HG03558 (cell line): ENCODE data around the gene NUMB.

Experiments
- ATAC-seq: cut with Tn5 transposase; IDR thresholded peaks from one replicate; pipeline ENCODE4 v1.9.1; 2021; ENCODE audit warnings: moderate number of reproducible peaks; ENCODE audit not compliant: unreplicated experiment; ENCODE audit errors: extremely low read depth

Gene NUMB

DNA sequence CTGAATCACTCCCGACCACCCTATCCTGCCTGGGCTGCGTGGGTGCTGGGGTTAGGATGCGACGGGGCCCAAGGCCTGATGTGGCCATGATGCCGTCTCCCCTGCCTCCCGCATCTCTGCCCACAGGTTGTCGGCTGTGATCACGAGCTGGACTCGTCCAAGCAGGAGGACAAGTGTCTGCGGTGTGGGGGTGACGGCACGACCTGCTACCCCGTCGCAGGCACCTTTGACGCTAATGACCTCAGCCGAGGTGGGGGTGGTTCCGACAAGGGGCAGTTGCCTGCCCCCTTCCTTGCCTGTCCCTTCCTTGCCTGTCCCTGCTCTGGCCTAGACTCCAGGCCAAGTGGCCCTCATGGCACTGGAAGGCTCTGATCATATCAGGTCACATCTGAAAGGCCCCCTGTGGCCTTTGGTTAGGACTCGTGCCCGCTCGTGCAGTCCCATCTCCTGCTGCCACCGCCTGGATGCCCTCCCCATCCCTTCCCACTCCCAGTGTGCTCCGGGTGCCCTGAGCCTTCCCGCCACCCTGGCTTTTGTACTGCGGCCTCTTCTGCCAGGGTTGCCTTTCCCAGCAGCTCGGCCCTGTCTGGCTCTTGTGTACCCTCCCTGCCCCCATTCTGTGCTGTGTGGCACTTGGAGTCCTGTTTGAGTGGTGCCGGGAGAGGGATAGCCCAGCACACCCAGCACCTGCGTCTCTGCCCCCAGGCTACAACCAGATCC is 207.4 kb downstream of the NUMB start:
- ATAC-seq = no peak

DNA sequence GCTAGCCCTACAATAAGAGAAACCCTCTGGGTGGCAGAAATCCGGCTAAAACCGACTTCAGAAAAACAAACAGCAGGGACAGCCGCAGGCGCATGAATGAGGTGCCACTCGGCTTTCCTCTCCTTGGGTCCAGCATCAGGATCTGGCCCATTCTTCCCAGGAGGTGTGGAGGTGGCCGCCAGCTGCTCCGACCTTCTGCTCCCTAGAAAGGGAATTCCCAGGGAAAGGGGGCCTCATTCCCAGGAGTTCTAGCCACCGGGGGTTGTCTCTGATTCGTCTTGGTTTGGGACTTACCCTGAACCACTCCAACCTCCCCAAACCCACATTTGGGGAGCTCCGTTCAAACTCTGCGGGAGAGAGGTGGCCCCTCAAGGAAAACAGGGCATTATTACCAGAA is 208.0 kb downstream of the NUMB start:
- ATAC-seq = no peak

DNA sequence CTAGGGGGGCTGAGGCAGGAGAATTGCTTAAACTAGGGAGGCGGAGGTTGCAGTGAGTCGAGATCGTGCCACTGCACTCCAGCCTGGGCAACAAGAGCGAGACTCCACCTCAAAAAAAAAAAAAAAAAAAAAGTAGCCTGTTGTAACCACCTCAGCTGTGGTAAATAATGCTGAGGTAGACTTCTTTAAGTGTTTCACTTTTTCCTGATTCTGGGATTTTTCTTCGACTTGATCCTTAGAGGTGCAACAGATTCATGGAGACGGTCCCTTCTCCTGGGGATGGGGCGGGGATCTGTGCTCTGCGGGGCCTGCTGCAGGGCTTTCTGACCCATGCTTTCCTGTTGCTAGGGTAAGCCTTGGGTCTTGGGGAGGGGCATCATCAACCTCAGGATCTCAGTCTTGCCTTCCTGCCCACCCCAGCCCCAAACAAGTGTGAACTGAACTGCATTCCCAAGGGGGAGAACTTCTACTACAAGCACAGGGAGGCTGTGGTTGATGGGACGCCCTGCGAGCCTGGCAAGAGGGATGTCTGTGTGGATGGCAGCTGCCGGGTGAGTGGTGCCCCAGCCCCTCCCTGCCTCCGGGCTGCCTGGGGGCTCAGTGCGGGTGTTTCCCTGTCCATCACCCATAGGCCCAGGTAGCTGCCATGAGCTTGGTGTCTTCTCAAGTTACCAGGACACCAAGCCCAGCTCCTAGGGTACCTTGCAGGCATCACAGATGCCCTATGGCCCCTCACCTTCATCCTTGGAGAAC is 208.6 kb downstream of the NUMB start:
- ATAC-seq = no peak

DNA sequence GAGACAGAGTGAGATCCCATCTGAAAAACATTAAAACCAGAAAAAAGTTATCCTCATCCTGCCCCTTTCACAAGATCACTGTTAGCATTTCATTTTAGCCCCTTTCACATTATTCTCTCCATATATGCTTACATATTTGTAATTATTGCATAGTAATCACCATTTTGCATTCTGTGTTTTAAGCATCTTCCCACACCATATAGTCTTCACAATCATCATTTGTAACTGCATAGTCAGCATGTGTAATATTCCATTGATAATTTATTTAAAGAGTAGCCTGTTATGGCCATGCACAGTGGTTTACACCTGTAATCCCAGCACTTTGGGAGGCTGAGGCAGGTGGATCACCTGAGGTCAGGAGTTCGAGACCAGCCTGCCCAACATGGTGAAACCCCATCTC is 209.2 kb downstream of the NUMB start:
- no peak for ATAC-seq

DNA sequence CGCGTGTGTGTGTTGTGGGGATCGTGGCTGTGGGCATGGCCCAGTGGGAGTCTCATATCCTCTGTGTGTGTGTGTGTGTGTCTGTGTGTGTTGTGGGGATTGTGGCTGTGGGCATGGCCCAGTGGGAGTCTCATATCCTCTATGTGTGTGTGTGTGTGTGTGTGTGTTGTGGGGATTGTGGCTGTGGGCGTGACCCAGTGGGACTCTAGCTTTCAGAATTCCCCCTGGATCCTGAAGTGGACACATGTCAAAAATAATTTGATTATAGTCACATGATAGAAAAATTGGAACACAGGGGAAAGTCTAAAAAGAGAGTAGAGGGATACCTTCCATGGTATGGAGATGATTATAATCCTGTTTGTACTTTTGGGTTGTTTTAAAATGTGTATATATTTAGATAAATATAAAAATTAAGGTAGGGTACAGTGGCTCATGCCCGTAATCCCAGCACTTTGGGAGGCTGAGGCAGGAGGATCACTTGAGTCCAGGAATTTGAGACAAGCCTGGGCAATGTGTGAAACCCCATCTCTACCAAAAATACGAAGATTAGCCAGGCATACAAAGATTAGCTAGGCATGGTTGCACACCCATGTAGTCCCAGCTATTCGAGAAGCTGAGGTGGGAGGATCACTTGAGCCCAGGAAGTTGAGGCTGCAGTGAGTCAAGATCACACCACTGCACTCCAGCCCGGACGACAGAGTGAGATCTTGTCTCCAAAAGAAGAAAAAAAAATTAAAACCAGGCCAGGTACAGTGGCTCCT is 210.1 kb downstream of the NUMB start:
- ATAC-seq = no peak

DNA sequence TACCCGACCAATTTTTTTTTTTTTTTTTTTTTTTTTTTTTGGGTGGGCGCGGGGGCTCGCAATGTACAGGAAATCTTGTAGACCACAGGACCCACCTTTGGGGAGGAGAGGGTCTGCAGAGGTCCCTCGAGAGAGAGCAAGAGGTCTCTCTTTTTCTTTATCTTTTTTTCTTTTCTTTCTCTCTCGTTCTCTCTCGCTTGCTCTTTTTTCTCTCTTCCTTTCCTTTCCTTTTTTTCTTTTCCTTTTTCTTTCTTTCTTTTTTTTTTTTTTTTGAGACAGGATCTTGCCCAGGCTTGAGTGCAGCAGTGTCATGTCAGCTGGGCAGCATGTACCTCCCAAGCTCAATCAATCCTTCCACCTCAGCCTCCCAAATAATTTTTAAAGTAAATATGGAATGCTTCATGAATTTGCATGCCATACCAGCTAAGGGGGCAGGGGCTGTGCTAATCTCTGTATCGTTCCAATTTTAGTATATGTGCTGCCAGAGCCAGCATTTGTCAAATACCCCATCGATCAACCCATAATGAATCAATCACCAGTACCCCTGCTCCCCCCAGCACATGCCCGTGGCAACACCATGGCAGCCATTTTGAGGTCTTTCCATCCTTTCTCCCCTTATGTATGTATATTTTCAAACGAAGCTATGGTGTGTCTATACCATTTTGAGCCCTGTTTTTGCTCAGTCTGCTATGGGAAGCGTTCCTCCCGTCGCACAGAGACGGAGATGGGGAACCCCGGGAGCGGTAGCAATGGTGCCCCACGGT is 211.8 kb downstream of the NUMB start:
- no peak for ATAC-seq

DNA sequence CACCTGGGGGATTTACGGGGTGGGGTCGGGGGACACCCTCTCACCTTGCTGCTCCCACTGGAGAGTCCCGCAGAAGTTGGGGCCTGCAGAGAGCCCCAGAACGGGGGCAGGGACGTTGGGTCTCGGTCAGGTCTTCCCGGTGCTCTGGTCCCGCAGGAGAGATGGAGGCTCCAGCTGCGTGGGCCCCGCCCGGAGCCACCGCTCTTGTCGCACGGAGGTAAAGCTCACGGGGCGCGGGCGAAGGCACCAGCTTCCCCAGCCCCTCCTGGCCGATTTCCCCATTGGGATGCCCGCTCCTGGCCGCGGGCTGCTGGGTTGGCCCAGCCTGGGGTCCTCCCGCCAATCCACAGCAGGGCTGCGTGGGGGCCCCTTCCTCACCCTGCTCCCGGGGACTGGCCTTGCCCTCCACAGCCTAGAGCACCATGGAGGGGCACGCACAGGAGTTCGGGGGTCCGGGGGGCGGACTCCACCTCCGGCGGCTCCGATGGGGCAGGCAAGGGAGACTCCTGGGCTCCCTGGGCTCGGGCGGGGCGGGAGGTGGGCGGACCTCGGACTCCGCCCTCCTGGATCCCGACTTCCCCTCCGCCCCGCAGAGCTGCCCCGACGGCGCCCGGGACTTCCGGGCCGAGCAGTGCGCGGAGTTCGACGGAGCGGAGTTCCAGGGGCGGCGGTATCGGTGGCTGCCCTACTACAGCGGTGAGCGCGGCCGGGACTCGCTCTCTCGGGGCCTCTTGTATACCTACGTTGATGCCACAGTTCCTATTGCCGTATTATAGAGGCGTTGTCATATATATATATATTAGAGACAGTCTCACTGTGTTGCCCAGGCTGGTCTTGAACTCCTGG is 212.6 kb downstream of the NUMB start:
- ATAC-seq = no peak

DNA sequence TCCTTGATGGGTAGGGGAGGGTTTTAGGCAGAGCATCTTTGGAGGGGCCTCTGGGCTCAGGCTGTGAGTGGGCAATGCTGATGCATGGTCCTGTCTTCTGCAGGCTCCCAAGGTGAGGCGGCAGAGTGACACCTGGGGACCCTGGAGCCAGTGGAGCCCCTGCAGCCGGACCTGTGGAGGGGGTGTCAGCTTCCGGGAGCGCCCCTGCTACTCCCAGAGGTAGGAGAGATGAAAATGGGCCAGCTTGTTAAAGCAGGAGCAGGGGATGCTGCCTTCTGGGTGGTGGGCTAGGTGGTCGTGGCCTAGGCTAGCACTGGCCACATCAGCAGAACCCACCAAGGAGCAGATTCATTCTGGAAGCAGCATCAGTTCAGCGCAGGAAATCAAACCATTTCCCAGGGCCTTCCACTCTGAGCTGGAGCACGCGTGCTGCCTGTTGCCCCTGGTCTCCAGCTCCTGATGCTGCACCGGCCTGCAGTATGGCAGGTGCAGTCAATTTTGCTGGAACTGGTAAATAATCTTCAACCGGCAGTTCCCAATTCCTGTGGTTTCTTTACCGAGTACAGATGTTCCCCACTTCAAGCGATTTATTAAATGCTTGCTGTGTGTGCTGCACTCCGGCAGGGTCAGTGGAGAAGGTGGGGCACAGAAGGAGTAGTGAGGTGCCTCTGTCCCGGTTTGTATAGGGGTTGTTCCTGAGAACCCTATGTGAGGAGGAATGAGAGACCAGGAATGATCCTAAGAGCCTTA is 213.6 kb downstream of the NUMB start:
- ATAC-seq = no peak

DNA sequence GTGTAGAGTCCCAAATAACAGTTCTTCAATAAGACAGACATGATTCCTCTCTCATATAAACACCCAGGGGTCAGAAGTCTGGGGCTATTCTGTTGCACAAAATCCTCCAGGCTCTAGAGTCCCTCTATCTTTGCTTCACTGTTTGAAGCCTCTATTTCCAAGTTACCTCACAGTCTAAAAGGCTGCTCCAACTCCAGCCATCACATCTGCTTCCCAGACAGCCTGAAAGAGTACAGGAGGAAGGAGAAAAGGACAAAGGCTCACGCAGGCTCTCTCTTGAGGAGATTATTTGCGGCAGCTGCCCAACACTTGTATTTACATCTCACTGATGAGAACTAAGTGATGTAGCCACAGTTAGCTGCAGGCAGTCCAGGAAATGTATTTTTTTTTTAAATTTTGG is 214.6 kb downstream of the NUMB start:
- ATAC-seq = no peak

DNA sequence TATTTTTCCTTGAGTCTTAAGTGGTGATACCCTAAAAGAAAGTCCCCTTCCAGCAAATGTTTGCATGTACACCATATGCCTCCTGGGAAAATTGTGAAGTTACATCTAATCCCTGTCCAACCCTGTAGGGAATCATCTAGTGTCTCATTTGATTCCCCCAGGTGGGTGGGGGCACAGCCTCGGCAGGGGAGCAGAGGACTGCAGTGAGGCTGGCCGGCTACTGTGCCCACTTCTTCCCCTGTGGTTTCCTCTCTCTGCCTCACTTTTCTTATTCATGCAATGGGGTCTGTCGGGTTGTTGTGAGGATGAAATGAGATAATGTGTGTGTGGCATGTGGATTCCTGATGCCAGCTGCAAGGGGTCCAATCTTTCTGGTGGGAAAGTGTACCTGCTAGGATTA is 215.0 kb downstream of the NUMB start:
- no peak for ATAC-seq

DNA sequence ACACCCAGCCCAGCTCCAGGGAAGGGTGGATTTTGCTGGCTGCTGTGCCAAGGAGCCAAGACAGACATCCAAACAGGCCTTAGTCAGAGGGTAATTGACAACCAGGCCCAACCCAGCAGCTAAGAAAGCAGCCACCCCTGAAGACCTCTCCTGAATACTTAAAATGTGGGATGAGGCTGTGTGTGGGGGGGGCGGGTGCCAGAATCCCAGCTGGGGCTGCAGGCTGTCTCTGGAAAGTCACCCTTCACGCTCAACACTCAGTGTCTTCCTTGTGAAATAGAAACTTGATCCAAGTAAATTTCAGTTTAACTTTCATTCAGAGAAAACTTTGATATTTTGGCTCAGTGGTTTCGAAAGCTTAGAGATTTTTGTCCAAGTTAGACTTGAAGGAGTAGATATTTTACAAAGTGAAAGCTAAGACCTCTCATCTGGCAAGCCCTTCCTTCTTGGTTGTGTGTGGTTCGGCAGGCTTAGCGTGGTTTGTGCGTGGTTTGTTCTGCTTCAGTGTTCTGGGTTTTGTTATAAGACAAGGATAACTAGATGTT is 215.9 kb downstream of the NUMB start:
- ATAC-seq = no peak

DNA sequence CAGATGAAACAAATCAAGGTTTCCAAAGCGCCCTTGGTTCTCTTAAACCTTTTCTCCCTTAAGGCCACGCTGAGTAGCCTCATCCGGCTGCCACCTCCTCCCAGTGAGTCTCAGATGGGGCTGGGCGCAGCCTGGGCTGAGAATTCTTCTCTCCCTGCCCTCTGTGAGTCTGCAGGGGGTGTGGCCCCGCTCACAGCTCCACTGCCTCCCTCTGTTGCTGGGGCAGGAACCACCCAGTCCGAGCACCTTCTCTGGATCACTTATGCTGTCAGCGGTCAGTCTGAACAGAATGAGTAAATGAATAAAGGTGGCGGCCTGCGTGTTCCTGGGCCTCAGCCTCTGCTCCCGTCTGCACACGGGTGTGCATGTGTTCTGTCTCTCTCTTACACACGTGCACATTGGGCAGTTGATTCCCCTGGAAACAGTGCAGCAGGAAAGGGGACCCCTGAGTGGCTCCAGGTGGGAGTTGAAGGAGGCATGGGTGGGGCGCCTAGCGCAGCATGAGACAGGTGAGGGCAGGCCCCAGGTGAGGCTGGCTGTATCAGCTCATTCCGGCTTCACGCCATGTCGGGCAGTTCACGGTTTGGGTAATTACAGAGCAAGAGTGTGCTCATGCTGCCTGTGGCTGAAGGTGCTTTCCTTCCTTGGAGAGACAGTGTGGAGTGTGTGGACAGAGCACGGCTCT is 216.7 kb downstream of the NUMB start:
- ATAC-seq = no peak

DNA sequence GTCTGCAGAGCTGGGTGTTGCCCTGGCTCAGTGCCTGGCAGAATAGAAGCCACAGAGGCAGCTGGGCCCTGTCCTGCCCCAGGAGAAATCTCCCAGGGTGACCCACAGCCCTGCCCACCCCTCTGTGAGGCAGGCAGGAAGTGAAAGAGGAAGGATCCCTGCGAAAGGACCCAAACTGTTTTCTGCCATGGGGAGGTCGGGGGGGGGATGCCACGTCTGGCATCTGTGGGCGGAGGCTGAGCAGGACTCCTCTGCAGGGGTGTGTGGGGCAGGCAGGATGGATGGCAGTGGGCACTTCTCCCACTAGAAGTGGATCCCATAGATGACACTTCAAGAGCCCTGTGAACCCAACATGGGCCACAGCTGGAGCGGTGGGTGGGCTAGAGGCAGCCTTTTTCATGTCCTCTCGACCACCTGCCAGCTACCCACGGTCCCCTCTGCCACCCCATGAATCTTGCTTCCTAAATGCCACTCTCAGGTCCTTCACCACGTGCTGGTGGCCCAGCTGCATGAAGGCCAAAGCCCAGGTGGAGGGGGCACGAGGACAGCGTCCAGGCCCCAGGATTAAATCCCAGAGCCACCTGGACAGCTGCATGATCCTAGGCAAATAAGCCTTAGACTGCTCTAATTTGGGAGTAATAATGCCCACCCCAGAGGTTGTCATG is 217.4 kb downstream of the NUMB start:
- ATAC-seq = no peak

DNA sequence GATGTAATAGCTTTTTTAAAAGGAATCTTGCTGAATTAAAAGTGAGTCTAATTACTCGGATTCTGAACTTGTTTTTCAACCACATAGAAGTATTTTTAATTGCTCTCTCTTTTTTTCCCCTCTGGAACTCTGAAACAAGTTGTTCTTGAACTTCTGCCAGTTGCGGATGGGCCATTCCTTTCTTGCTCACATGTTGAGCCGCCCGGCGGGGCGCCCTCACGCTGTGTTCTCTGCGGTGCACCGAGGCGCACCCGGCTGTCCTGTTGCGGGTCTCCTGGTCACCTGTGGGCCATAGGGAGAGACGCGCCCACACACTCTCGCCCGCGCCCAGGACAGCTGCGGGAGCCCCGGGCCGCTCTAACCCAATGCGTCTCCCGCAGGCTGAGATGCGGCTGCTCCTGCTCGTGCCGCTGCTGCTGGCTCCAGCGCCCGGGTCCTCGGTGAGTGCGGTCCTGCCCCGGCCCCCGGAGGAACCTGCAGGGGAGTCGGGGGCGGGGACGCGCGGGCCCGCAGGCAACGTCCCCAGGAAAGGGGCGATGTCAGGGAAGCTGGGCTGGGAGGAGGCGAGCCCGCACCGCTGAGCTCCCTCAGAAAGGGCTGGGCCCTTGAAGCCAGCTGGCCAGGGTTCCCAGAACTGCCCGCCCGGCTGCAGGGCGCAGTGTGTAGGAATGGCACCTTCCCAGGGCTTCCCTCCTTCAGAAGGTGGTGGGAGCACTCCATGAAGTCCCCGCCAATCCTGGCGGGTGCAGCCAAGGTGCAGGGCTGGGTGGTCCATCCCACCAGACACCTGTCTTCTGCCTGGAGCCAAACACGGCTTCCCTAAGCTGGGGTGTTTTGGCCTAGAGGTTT is 218.7 kb downstream of the NUMB start:
- no peak for ATAC-seq

DNA sequence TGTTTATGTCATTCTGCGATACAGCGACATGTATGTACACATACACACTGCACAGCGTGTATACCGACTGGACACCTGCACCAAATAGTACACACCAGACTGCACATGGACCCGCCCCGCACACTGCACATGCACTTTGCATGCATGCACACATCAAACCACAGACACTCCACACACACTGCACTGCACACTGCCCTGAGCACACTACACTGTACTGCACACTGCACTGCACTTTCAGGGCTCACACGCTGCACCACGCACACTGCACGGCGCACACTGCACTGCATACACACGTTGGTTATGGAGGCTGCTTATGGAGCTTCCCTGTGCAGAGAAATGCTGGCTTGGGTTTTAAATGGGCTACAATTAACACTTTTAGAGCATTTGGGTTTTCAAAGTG is 219.4 kb downstream of the NUMB start:
- no peak for ATAC-seq

DNA sequence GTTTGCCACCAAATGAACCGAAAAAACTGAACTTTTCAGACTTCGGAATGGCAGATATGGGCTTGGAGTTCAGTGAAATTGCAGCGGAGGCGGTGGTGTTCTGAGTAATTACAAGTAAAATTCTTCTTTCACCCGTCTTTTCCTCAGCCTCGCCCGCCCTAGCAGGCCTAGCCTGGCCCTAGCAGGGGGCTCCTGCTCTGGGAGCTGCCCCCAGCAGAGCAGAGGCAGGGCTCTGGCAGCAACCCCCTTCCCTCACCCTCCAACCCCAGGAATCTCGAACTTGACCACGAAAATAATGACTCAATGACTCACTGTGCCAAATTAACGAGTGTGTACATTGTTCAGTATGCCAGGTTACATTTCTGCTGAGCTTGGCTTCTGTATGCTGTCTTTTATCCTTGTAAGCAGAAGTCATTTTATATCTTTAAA is 219.9 kb downstream of the NUMB start:
- no peak for ATAC-seq
